ENCODE results near the gene IL1R2.

DNA sequence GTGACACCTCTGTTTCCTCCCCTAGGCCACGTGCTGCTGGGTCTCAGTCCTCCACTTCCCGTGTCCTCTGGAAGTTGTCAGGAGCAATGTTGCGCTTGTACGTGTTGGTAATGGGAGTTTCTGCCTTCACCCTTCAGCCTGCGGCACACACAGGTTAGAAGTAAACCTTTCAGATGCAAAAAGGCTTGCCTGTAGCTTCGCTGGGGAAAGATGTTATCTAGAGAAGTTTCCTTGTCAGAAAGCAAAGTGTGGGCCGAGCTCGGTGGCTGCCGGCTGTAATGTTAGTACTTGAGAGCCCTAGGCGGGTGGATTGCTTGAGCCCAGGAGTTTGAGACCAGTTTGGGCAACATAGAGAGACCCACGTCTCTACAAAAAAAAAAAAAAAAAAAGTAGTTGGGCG, 16.7 kb downstream of the IL1R2 start:
- TF ChIP-seq CTCF (IDR thresholded peaks at IDR 0.05) (no peak), POLR2A (IDR thresholded peaks at IDR 0.05) (no peak)

Data from Peyer's patch (tissue), 4 donors.